Measurements from ENCODE around the gene IL4I1. TPM values are rescaled to one million over a fixed set of nuclear protein-coding genes. Genes with fewer than 3 reads are reported as not detected.

The IL4I1 gene
- total and polyA plus RNA-seq, 2 of the 8 experiments (the other 6 are each of a cell fraction or from before 2014, with no cell fraction given) = 0.41 to 0.76 TPM

- TF ChIP-seq NANOG (IDR thresholded peaks at IDR 0.05; ENCODE audit: insufficient read depth, low read depth, low read length, poor library complexity, severe bottlenecking) (no peak), CBX8 (IDR thresholded peaks at IDR 0.05; ENCODE audit: borderline replicate concordance, low read depth, low read length) (no peak), SIRT6 (IDR thresholded peaks at IDR 0.05; ENCODE audit: low read length) (no peak)
Observed at GRCh38 chr19:49889038-49889686, 7.5 kb downstream of the IL4I1 start (continued).

All from H1 (cell line).